Tibial nerve (tissue), 4 donors: ENCODE results near the gene CPA4.

Experiments
- CTCF ChIP-seq, 5 experiments: fragments of 200-600 bp in 3 of 5; fragments of 450-650 bp in 2 of 5; sonication (generic) in 3 of 5; IDR thresholded peaks; one replicate each; pipeline ENCODE4 v1.5.1; 2016 to 2019; ENCODE audit warnings: antibody characterized with exemption in 5 of 5, mild to moderate bottlenecking in 3 of 5, moderate library complexity in 2 of 5
- EP300 ChIP-seq, 2 donors: sonication (generic); formaldehyde crosslinking; IDR thresholded peaks; one replicate each; pipeline ENCODE4 v1.6.1; 2017; ENCODE audit warnings: antibody characterized with exemption in 2 of 2, mild to moderate bottlenecking in 1 of 2
- POLR2A ChIP-seq, 2 donors: fragments of 450-650 bp; IDR thresholded peaks; one replicate each; pipeline ENCODE4 v1.6.1; 2017; ENCODE audit warnings: antibody characterized with exemption in 2 of 2, mild to moderate bottlenecking in 2 of 2, moderate library complexity in 2 of 2

GRCh38 chr7:130349911-130350782, 57.2 kb downstream of the CPA4 start:
- TF ChIP-seq CTCF (IDR thresholded peaks at IDR 0.05) (no peak), POLR2A (IDR thresholded peaks at IDR 0.05) (no peak), EP300 (IDR thresholded peaks at IDR 0.05) (no peak)
